AG10803 (cell line): ENCODE data around the gene PEBP1.

Experiments
- DNase-seq: peaks from one replicate; pipeline ENCODE4 v3.0.0; 2010; ENCODE audit warnings: low read depth
- H3K4me3 ChIP-seq: 2 replicates; pipeline ENCODE4 v1.5.1; 2011; ENCODE audit warnings: mild to moderate bottlenecking, low read length, control low read depth
- TF ChIP-seq, protein P1 (sequence below): conservative IDR thresholded peaks from 2 replicates; pipeline ENCODE4 v1.5.1; 2011; ENCODE audit warnings: mild to moderate bottlenecking, low read length, control low read depth, inconsistent platforms

The PEBP1 gene

DNA sequence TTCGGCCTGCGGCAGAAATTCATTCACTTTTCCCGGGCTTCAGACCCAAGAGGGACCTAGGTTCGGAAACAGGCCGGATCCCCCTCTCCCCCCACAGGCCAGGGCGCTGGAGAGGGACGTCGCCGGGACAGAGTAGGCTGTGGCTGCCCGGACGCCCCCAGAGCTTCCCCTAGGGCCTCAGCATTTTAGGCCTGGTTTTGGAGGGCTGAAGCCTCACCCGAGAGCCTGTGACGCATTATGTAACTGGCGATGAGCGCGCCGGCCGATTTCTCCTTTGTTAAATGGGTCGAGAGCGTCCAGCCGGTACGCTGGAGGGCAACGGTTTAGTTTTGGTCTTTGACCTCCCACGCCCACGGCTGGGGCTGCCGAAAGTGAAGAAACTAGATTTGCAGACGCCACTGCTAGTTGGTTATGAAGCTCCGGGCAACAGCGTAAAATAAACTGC is 657 bp downstream of the PEBP1 start:
- DNase-seq: peak; percentile 45
- H3K4me3 ChIP-seq: peak overlapping the region; percentile 85
- TF ChIP-seq, protein P1, sequence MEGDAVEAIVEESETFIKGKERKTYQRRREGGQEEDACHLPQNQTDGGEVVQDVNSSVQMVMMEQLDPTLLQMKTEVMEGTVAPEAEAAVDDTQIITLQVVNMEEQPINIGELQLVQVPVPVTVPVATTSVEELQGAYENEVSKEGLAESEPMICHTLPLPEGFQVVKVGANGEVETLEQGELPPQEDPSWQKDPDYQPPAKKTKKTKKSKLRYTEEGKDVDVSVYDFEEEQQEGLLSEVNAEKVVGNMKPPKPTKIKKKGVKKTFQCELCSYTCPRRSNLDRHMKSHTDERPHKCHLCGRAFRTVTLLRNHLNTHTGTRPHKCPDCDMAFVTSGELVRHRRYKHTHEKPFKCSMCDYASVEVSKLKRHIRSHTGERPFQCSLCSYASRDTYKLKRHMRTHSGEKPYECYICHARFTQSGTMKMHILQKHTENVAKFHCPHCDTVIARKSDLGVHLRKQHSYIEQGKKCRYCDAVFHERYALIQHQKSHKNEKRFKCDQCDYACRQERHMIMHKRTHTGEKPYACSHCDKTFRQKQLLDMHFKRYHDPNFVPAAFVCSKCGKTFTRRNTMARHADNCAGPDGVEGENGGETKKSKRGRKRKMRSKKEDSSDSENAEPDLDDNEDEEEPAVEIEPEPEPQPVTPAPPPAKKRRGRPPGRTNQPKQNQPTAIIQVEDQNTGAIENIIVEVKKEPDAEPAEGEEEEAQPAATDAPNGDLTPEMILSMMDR: no peak

DNA sequence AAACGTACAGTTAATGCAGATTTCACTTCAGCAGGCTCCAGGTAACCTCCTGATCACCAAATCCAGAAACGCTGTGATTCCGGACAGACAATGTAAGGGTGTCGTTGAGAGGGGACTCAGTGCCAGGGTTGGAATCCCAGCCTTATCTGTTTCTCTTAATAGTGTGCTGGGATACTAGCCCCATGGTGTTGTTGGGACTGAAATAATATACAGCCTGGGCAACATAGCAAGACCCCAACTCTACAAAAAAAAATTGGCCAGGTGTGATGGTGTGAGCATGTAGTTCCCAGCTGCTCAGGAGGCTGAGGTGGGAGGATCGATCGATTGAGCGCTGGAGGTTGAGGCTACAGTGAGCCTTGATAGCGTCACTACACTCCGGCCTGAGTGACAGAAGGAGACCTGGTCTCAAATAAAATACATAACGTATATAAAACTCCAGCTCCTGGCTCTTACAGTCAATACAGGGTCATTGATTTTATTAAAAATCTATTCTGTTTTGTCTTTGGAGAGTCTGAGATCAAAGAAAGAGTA is 1.3 kb downstream of the PEBP1 start:
- DNase-seq: no peak
- H3K4me3 ChIP-seq: peak overlapping the region; percentile 85

DNA sequence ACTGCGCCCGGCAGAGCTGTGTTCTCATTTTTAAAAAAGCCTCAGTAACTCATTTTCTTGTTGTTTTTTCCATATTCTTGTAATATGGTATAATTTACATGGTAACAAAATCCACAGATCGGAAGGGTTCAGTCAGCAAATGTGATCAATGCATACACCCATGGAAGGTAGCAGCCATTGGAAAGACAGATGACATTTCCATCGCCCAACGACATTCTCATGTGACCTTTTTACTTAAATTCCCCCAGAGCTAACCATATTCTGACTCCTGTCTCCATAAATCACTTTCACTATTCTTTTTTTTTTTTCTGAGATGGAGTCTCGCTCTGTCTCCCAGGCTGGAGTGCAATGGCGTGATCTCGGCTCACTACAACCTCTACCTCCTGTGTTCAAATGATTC is 4.9 kb downstream of the PEBP1 start:
- no peak for DNase-seq
- TF ChIP-seq, protein P1: no peak
- H3K4me3 ChIP-seq: no peak overlapping the region

More for the DNA sequence above, 1.3 kb downstream of the PEBP1 start:
- TF ChIP-seq, protein P1: no peak

GRCh38 chr12:118144499-118144898 is 8.6 kb downstream of the PEBP1 start:
- no peak for DNase-seq
- TF ChIP-seq, protein P1: no peak
- no peak overlapping the region for H3K4me3 ChIP-seq

DNA sequence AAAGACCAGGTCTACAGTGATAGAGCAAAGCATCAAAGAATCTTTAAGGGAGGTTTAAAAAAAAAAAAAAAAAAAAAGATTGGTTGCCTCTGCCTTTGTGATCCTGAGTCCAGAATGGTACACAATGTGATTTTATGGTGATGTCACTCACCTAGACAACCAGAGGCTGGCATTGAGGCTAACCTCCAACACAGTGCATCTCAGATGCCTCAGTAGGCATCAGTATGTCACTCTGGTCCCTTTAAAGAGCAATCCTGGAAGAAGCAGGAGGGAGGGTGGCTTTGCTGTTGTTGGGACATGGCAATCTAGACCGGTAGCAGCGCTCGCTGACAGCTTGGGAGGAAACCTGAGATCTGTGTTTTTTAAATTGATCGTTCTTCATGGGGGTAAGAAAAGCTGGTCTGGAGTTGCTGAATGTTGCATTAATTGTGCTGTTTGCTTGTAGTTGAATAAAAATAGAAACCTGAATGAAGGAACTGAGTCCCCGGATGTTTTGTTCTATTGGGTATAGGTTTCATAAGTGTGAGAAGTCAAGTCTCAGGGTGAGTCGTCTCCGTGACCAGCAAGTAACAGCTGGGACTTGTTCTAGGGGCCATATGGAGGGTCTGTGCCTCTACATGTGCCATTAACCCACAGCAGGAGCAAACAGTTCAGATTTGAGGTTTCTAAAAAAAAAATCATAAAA is 9.3 kb downstream of the PEBP1 start:
- H3K4me3 ChIP-seq: no peak overlapping the region
- TF ChIP-seq, protein P1: no peak
- DNase-seq: no peak

DNA sequence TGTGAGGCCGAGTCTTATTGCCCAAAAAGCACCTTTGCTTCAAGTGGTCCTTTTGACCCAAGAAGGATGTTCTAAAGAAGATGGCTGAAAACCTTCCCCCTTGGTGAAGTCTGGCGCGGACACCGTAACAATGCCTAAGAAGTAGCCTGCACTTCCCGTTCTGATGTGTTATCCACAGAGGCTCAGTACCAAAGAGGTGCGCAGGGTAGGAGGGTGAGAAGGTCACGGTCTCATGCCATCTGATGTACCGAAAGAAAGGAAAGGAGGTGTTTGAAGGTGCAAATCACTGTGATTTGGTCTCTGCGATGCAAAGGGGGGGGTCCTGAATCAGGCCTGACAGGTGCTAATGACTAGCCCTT is 9.9 kb downstream of the PEBP1 start:
- TF ChIP-seq, protein P1: no peak
- no peak overlapping the region for H3K4me3 ChIP-seq
- no peak for DNase-seq

DNA sequence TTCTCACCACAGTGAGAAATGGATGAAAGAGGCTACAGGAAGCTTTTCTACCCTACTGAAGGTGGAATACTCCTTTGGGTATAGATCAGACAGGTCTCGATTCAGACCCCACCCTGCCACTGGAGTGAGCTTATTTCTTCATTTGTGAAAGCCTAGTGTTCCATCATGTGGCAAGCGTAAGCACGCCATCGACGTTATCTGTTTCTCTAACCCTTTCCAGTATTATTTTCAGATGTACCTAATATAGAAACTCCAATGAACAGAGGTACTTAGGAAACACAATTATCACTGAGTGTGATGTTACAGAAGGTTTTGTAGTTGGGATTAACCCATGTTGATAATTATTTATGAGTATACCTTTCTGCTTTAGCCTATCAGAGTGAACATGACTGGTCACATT is 12.4 kb downstream of the PEBP1 start:
- TF ChIP-seq, protein P1: no peak
- DNase-seq: no peak
- no peak overlapping the region for H3K4me3 ChIP-seq
